ENCODE results near the gene RAB26. TPM values are rescaled to one million over a fixed set of nuclear protein-coding genes. Genes with fewer than 3 reads are reported as not detected.

RAB26 gene
- total and polyA plus RNA-seq, 2 of the 13 experiments (the other 11 are each of a cell fraction or from before 2014, with no cell fraction given), result 0.86 to 3.6 TPM

- TF ChIP-seq ZNF687 (CRISPR knock-in tag; IDR thresholded peaks at IDR 0.05) (peak; percentile 86), FOXM1 (CRISPR knock-in tag; IDR thresholded peaks at IDR 0.05) (no peak), TCF7L2 (IDR thresholded peaks at IDR 0.05; ENCODE audit: low read depth, low read length) (no peak), GMEB1 (CRISPR knock-in tag; IDR thresholded peaks at IDR 0.05; ENCODE audit: borderline replicate concordance) (no peak), SALL2 (CRISPR knock-in tag; IDR thresholded peaks at IDR 0.05) (no peak), TFDP2 (CRISPR knock-in tag; IDR thresholded peaks at IDR 0.05) (no peak), XBP1 (CRISPR knock-in tag; IDR thresholded peaks at IDR 0.05) (no peak), TERF1 (CRISPR knock-in tag; IDR thresholded peaks at IDR 0.05) (no peak), CREB1 (IDR thresholded peaks at IDR 0.05) (no peak), CREB1 (CRISPR knock-in tag; IDR thresholded peaks at IDR 0.05) (no peak), BCL6 (CRISPR knock-in tag; IDR thresholded peaks at IDR 0.05) (peak; percentile 46; the same call in 1 of the 2 replicates), ZNF24 (IDR thresholded peaks at IDR 0.05) (no peak), THAP7 (CRISPR knock-in tag; IDR thresholded peaks at IDR 0.05) (no peak), ZNF777 (CRISPR knock-in tag; IDR thresholded peaks at IDR 0.05) (no peak), ZBTB21 (CRISPR knock-in tag; IDR thresholded peaks at IDR 0.05) (no peak), MLX (CRISPR knock-in tag; IDR thresholded peaks at IDR 0.05) (no peak), NPAS2 (CRISPR knock-in tag; IDR thresholded peaks at IDR 0.05; ENCODE audit: borderline replicate concordance) (no peak), ZNF513 (CRISPR knock-in tag; conservative IDR thresholded peaks at IDR 0.05) (no peak)
Observed at GRCh38 chr16:2152695-2153506, 4.5 kb downstream of the RAB26 start (continued).
